Body of pancreas (tissue), 4 donors: ENCODE data around the gene RDH5. TPM values are rescaled to one million over a fixed set of nuclear protein-coding genes. Genes with fewer than 3 reads are reported as not detected.

Experiments used
- ATAC-seq: fragments of 150-250 bp; one replicate; pipeline ENCODE4 v1.9.1; 2016
- DNase-seq, 4 donors: peaks; one replicate each; pipeline ENCODE4 v3.0.0-alpha.2; 2019
- H3K27ac ChIP-seq, 4 donors: fragments of 200-600 bp; sonication (generic); 1 replicate in 3 of 4; 2 replicates in 1 of 4; pipeline versions ENCODE4 v1.5.1 to v1.6.1; 2016 to 2019; ENCODE audit warnings: mild to moderate bottlenecking in 1 of 4, mixed read lengths in 1 of 4, moderate library complexity in 1 of 4
- H3K27me3 ChIP-seq, 2 donors: fragments of 200-600 bp; sonication (generic); one replicate each; pipeline ENCODE4 v1.6.0; 2016; ENCODE audit warnings: mild to moderate bottlenecking in 1 of 2
- H3K36me3 ChIP-seq, 2 donors: fragments of 200-600 bp; sonication (generic); replicated peaks in 1 of 2; 2 replicates each; pipeline ENCODE4 v1.5.1; 2016; ENCODE audit warnings: low read depth in 2 of 2; ENCODE audit not compliant: insufficient read depth in 1 of 2
- H3K4me1 ChIP-seq: fragments of 200-600 bp; sonication (generic); one replicate; pipeline ENCODE4 v1.6.0; 2016
- H3K4me3 ChIP-seq, 2 donors: fragments of 200-600 bp; sonication (generic); 1 replicate in 1 of 2; 2 replicates in 1 of 2; pipeline ENCODE4 v1.5.1; 2016 to 2019
- H3K9me3 ChIP-seq, 3 donors: fragments of 200-600 bp; sonication (generic); 1 replicate in 2 of 3; 2 replicates in 1 of 3; pipeline ENCODE4 v1.5.1; 2016
- POLR2A ChIP-seq, 3 donors: fragments of 450-650 bp; IDR thresholded peaks; one replicate each; pipeline ENCODE4 v1.6.1; 2016; ENCODE audit warnings: antibody characterized with exemption in 3 of 3, mild to moderate bottlenecking in 2 of 3
- WGBS, 2 donors: methylation state at CpG; one replicate each; pipeline ENCODE4 v1.1.5; 2017; 5-methylcytosine and 5-hydroxymethylcytosine counted together
- intact Hi-C: fragments of 100-400 bp; cut with DNase I; formaldehyde crosslinking; loops from one replicate; pipeline ENCODE4 v1.15.1; 2023
- total RNA-seq, 2 donors: library from RNA; depleted of rRNA; stranded (reverse); fragments of >200 nt; gene quantifications; one replicate each; pipeline ENCODE4 v1.1.0, GENCODE V29; 2016
- TF ChIP-seq, protein P1 (sequence below), 7 experiments: fragments of 450-650 bp in 4 of 7; fragments of 200-600 bp in 3 of 7; sonication (generic) in 3 of 7; IDR thresholded peaks; one replicate each; pipeline ENCODE4 v1.5.1; 2016 to 2019; ENCODE audit warnings: antibody characterized with exemption in 7 of 7

RDH5 gene
- total RNA-seq, 2 donors from 2014 or later: 4.2 to 20.4 TPM

DNA sequence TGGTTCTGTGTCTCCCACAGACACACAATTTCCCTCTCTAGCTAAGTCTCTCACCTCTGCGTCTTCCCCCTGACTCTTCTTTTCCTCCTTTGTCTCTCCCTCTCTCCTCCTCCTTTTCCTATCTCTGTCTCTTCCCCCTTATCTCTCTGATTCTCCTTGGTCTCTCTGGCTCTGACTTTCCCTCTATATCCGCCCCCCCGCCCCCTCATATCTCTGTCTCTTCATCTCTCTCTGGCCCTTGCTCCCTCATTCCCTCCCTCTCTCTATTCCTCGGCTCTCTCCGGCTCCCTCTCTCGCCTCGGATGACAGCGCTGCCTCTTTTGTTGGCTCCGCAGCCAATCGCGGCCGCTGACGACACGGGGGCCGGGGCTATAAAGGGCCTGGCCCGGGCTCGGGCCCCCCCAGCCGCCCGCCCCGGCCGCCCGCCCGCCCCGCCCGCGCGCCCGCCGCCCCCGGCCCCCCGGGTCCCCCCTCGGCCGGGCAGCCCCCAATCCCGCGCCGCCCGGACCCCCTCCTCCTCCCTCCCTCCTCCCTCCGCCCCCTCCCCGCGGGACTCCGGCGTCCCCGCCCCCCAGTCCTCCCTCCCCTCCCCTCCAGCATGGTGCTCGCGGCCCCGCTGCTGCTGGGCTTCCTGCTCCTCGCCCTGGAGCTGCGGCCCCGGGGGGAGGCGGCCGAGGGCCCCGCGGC, 22.7 kb downstream of the RDH5 start, which contains the start of gene GDF11:
GDF11 (plus strand) TSS at position 404 of the 687 bp plus-strand sequence; CDS start at position 599, 195 bp downstream.
- H3K4me1 ChIP-seq: peaks cover 31% of the 10 kb centered on the region
- no peaks in the 10 kb centered on the region for H3K27me3 ChIP-seq
- peak within 1 kb of the TSS; percentile 28 to 31 for H3K4me3 ChIP-seq
- 1 to 2% methylated on average over 10 to 11 of the region's 53 CpGs for WGBS, 2 donors
- peak within 1 kb of the TSS in 2 of 4 donors; percentile 6 to 32 for H3K27ac ChIP-seq
- H3K36me3 ChIP-seq: no peaks in the 10 kb centered on the region
- intact Hi-C loops: loop anchor here (10.0 kb wide), 3 partner anchors 82 to 292 kb away; partner anchors contain the start of gene DNAJC14
- ATAC-seq (peak; percentile 56), DNase-seq (peak; percentile 56 to 74 (median 68))
- no peaks in the 10 kb centered on the region for H3K9me3 ChIP-seq
- TF ChIP-seq, protein P1, sequence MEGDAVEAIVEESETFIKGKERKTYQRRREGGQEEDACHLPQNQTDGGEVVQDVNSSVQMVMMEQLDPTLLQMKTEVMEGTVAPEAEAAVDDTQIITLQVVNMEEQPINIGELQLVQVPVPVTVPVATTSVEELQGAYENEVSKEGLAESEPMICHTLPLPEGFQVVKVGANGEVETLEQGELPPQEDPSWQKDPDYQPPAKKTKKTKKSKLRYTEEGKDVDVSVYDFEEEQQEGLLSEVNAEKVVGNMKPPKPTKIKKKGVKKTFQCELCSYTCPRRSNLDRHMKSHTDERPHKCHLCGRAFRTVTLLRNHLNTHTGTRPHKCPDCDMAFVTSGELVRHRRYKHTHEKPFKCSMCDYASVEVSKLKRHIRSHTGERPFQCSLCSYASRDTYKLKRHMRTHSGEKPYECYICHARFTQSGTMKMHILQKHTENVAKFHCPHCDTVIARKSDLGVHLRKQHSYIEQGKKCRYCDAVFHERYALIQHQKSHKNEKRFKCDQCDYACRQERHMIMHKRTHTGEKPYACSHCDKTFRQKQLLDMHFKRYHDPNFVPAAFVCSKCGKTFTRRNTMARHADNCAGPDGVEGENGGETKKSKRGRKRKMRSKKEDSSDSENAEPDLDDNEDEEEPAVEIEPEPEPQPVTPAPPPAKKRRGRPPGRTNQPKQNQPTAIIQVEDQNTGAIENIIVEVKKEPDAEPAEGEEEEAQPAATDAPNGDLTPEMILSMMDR (IDR thresholded peaks at IDR 0.05): no peak
- TF ChIP-seq POLR2A (IDR thresholded peaks at IDR 0.05): peak in 2 of 3 donors; percentile 32 to 49

DNA sequence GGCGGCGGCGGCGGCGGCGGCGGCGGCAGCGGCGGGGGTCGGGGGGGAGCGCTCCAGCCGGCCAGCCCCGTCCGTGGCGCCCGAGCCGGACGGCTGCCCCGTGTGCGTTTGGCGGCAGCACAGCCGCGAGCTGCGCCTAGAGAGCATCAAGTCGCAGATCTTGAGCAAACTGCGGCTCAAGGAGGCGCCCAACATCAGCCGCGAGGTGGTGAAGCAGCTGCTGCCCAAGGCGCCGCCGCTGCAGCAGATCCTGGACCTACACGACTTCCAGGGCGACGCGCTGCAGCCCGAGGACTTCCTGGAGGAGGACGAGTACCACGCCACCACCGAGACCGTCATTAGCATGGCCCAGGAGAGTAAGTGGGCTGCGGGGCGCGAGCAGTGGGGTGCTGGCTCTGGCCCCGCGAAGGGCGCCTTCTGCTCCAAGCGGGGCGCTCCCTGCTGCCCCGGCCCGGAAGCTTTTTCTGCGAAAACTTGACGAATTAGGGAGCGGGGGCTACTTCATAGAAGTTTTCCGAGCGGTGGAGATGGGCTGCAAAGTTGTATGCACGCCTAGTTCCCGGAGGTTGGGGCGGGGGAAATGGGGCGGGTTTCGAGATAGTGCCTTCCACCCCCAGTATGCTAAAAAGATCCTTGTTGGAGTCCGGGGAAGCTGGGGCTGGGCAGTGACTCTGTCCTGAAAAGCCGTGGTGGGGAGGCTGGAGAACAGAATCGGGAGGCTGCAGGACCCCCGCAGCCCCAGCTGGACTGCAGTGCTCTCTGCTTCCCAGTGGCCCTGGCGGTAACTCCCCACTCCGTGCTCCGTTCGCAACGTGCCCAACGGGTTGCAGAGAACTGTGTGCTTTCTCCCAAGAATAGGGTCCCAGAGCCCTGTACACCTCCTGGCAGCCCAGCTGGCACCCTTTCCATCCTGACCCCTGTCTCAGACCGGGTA, 23.5 kb downstream of the RDH5 start:
- Histone ChIP-seq H3K9me3 (no peaks in the 10 kb centered on the region), H3K27me3 (no peaks in the 10 kb centered on the region), H3K4me3 (peak overlapping the region; percentile 28 to 31), H3K4me1 (peaks cover 23% of the 10 kb centered on the region), H3K36me3 (no peaks in the 10 kb centered on the region), H3K27ac (peak overlapping the region in 2 of 4 donors; percentile 6 to 32)
- WGBS, 2 donors: 0 to 2% methylated on average over 26 to 46 of the region's 73 CpGs
- DNase-seq (peak; percentile 46 to 65 (median 62)), ATAC-seq (peak; percentile 49)
- TF ChIP-seq POLR2A (IDR thresholded peaks at IDR 0.05): peak in 1 of 3 donors; percentile 8
- TF ChIP-seq, protein P1 (IDR thresholded peaks at IDR 0.05): no peak
- intact Hi-C loops: loop anchor here (10.0 kb wide), 3 partner anchors 81 to 291 kb away; partner anchors contain the start of gene DNAJC14

DNA sequence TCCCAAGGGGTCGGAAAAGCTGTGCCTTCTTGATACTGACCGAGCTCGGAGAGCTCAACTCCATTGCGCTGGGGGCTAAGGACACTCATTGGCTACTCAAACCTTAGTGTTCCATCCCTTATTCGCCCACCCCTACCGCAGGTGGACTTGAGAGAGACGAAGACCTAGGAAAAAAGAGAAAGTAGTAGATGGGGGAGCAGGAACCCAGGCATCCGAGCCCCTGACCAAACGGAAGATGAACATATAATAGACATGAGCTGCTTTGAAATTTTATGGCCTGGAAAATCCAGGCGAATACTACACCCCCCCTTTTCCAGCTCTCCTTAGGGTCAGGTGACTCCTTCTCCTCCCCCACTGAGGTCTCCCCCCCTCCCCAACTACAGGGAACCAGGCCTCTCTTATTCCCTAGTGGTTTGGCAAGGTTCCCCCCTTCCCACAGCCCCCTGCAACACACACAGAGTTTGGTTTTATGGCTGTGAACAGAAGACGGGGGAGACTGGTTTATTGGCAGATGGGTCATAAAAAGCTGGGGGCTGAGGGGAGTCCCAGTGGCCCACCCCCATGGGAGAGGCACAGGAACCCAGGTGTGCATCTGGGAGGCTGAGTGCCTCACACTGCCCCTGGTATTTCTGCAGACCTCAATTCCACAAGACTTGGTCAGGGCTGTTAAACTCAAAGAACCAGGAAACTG, 24.3 kb downstream of the RDH5 start:
- no peak overlapping the region for H3K27ac ChIP-seq
- H3K4me3 ChIP-seq: no peak overlapping the region
- 24 to 36% methylated on average over 10 to 11 of the region's 11 CpGs for WGBS, 2 donors
- H3K9me3 ChIP-seq: no peaks in the 10 kb centered on the region
- H3K36me3 ChIP-seq: no peaks in the 10 kb centered on the region
- peaks cover 23% of the 10 kb centered on the region for H3K4me1 ChIP-seq
- TF ChIP-seq POLR2A (IDR thresholded peaks at IDR 0.05): no peak
- TF ChIP-seq, protein P1 (IDR thresholded peaks at IDR 0.05): no peak
- H3K27me3 ChIP-seq: no peaks in the 10 kb centered on the region
- no peak for DNase-seq
- no peak for ATAC-seq
- intact Hi-C loops: loop anchor here (10.0 kb wide), 3 partner anchors 80 to 290 kb away; partner anchors contain the start of gene DNAJC14

DNA sequence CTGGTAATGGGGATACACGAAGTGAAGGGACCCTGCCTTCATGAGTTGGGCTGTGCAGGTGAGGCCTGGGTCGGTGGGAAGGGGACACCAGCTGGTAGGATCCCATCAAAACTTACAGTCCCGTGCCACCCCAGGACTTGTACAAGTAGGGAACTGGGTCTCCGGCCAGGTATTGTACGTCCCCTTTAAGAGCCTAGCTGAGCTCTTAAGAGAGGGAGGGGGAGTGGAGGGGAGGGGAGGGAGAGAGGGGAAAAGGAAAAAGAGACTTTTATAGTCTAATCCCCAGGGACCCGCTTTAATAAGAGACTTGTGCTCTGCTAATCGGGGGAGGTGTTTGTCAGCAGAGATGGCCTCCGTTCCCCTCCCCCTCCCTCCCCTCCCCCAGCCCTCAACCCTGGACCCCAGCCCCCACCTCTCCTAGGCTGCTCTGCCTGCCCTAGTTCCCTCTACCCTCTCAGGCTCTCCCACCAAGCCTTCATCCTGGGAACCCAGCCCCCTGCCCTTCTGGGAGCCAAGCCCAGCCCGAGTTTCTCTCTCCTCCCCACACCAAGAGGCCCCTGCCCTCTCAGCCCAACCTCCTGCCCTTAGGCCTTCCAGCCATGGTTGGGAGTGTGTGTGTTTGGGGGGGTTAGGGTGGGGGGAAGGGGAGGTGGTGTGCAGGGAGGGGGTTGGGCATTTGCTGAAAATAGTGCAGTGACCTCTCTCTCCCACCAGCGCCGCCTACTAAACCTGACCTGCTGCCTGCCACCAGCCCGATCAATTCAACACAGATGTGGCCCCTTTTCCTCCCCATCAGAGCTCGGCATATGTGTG, 25.4 kb downstream of the RDH5 start:
- DNase-seq: no peak
- peak overlapping the region in 1 of 4 donors; percentile 3 for H3K27ac ChIP-seq
- peak; percentile 19 for ATAC-seq
- no peaks in the 10 kb centered on the region for H3K9me3 ChIP-seq
- intact Hi-C loops: loop anchor here (10.0 kb wide), 3 partner anchors 79 to 289 kb away; partner anchors contain the start of gene DNAJC14
- H3K36me3 ChIP-seq: no peaks in the 10 kb centered on the region
- TF ChIP-seq, protein P1 (IDR thresholded peaks at IDR 0.05): no peak
- TF ChIP-seq POLR2A (IDR thresholded peaks at IDR 0.05): no peak
- WGBS, 2 donors: 19 to 29% methylated on average over 11 to 12 of the region's 13 CpGs
- no peaks in the 10 kb centered on the region for H3K27me3 ChIP-seq
- H3K4me1 ChIP-seq: peaks cover 23% of the 10 kb centered on the region
- no peak overlapping the region for H3K4me3 ChIP-seq
